Erythroblast (primary cell): ENCODE data around the gene CAMKMT.

ENCODE experiments used
- GATA1 ChIP-seq: IDR thresholded peaks from 2 replicates; pipeline ENCODE4 v1.6.1; 2011; ENCODE audit warnings: low read depth, mild to moderate bottlenecking, control low read depth, low read length, moderate library complexity
- POLR2A ChIP-seq: IDR thresholded peaks from 2 replicates; pipeline ENCODE4 v1.6.1; 2011; ENCODE audit warnings: mild to moderate bottlenecking, low read length

DNA sequence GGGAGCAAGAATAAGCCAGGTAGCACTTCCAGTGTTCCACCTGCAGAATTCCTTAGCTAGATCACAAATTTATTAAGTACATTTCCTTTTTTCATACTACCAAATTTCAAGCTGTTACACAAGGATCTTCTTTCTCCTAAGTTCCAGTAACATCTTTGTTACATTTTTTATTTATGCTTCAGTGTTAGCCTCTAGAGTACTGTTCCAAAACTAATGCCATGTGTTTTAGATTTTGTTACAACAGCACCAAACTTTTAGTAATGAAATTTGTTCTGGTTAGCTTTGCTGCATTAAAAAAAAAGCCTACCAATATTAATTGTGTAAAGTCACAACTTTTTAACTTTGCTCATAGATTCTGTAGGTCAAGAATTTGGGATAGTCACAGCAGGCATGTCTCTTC, 161.1 kb downstream of the CAMKMT start:
- TF ChIP-seq POLR2A: no peak
- no peak for TF ChIP-seq GATA1
